ENCODE results near the gene ANO4.
"Not testable (repeated sequence)": the region's sequence is repeated elsewhere in the genome, so short reads cannot be mapped to it uniquely, and the experiment has no call there.

The ANO4 gene

GRCh38 chr12:101110866-101111265, 316.3 kb downstream of the ANO4 start:
- no peak for DNase-seq

GRCh38 chr12:101111441-101111840, 316.9 kb downstream of the ANO4 start:
- DNase-seq = no peak

DNA sequence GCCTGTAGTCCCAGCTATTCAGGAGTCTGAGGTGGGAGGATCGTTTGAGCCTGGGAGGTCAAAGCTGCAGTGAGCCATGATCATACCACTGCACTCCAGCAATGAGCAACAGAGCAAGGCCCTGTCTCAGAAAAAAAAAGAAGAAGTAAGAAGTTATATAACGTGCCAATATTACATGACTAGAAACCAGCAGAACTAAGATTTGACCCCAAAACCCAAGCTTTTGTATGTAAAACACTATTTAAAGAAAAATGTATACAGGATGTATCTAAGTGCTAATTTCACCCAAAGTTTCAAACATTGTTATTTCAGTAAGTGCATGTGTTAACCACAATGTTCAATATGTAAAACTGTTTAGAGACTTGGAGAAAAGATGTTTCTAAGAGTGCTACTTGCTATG, 320.8 kb downstream of the ANO4 start:
- no peak for DNase-seq

GRCh38 chr12:101116911-101117310, 322.3 kb downstream of the ANO4 start:
- no peak for DNase-seq

DNA sequence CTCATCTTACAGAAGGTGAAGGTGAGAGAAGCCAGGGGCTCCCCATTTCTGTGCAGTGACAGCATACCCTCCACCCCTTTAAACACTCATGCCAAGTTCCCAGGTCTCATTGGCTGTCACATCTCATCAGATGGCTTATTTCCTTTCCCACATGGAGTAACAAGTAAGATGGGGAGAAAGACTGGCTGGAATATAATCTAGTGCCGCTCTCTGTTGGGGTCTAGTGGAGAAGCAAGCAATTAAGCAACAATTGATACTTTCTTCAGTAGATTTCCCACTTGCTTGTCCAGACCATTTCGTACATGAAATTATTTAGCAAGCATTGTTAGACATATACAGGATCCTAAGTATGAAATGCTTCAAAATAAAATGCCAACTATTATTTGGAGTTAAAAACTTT, 323.3 kb downstream of the ANO4 start:
- DNase-seq = no peak

GRCh38 chr12:101127521-101128219, 333.1 kb downstream of the ANO4 start:
- no peak for DNase-seq

- DNase-seq = not testable (repeated sequence)
These were observed 351.3 kb downstream of the ANO4 start for GRCh38 chr12:101145777-101146431.

GRCh38 chr12:101165319-101165718, 370.7 kb downstream of the ANO4 start:
- DNase-seq = no peak

GRCh38 chr12:101166866-101167265, 372.3 kb downstream of the ANO4 start:
- DNase-seq = no peak

- no peak for DNase-seq
These were observed 373.4 kb downstream of the ANO4 start for GRCh38 chr12:101168001-101168400.

DNA sequence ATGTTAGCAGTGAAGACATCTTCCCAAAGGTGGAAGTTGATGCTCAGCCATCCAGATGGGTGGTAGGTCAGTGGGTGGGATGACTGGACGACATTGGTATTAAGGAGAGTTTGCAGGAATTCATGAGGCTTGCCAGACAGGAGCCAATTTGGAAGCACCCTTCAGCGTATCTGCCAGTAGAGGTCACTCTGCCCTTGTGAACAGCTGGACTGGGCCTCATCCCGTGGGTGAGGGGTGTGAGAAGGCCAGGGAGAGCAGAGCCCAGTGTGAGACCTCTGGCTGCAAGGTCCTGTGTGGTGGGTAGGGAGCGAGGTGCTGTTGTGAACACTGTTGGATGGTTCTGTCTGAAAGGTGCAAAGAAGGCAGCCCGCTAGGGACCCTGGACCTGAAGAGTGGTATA, 377.7 kb downstream of the ANO4 start:
- DNase-seq = no peak

DNA sequence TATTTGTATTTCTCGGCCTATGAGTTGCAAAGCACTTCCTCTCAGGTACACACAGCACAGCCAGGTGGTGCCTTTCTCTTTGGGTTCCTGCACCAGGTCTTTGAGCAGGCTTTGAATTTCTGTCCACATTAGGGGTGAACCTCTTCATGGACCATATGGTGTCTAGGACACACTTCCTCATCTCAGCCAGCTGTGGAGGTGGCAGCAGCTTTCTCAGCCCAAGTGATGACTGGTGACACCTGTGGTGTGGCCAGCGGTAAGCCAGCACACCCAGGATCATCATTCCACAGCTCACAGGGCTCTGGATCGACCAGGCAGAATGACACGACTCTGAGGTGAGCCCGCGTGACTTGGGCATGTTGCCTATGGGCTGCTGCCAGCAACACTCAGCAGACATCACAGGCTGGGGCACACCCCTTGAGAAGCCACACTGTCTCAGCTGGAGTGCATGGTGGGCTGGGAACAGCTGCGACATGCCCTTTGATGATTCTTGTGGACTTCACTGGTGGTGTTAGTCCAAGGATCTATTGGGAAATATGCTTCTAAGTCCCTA, 378.7 kb downstream of the ANO4 start:
- DNase-seq = no peak

DNA sequence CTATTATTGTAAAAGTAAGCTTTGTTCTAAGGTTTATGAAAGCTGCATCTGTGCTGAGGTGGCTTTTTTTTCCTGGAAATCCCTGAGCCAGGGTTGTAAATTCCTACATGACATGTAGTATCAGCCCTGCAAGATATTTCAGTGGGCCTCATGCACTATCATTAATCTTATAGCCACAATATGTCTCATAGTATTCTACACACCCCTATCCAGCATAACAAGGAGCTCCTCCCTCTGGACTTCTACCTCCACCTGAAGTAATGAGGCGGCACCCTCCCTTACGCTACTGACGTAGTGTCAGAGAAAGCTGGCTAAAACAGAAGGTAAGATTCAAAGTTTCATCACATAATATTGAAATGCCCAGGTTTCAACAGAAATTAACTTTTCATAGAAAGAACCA, 380.0 kb downstream of the ANO4 start:
- DNase-seq = no peak

Measured in activated CD4-positive, alpha-beta T cell treated with anti-CD3 and anti-CD28 coated beads, Interleukin-2, Interleukin-6, amounts not matched to agents 100 ng/mL and 50 ng/mL, durations not matched to agents 16 hours and 8 hours (primary cell).